HL-60 (cell line): Measurements from ENCODE around the gene ADGRG1.

Source experiments
- DNase-seq, 2 experiments: peaks; one replicate each; pipeline ENCODE4 v3.0.0-alpha.2; 2010 to 2020; ENCODE audit warnings: low read depth in 1 of 2, low spot score in 1 of 2
- H3K27ac ChIP-seq: fragments of 250-450 bp; sonication (Bioruptor Pico); replicated peaks from 2 replicates; pipeline ENCODE4 v1.5.1; 2020; ENCODE audit warnings: mild to moderate bottlenecking, moderate library complexity
- H3K27me3 ChIP-seq: fragments of 250-450 bp; sonication (Bioruptor Pico); 2 replicates; pipeline ENCODE4 v1.5.1; 2021; ENCODE audit warnings: mild to moderate bottlenecking, moderate library complexity; ENCODE audit not compliant: insufficient read depth, poor library complexity, severe bottlenecking
- H3K4me3 ChIP-seq: replicated peaks from 2 replicates; pipeline ENCODE4 v1.5.1; 2011; ENCODE audit warnings: mild to moderate bottlenecking, control low read depth, low read length; ENCODE audit not compliant: insufficient read depth
- CTCF ChIP-seq: IDR thresholded peaks from one replicate; pipeline ENCODE4 v1.5.1; 2011; ENCODE audit warnings: low read length, control low read depth, inconsistent platforms; ENCODE audit not compliant: insufficient read depth
- GABPA ChIP-seq: IDR thresholded peaks from 2 replicates; pipeline ENCODE4 v1.6.1; 2012; ENCODE audit warnings: low read depth
- POLR2AphosphoS5 ChIP-seq: IDR thresholded peaks from 2 replicates; pipeline ENCODE4 v1.6.1; 2012; ENCODE audit warnings: low read depth
- REST ChIP-seq: IDR thresholded peaks from 2 replicates; pipeline ENCODE4 v1.6.1; 2012; ENCODE audit warnings: low read depth; ENCODE audit not compliant: insufficient replicate concordance
- SPI1 ChIP-seq: IDR thresholded peaks from 2 replicates; pipeline ENCODE4 v1.6.1; 2012; ENCODE audit warnings: low read depth, mild to moderate bottlenecking, borderline replicate concordance

ADGRG1 gene

GRCh38 chr16:57664662-57665025 lies 36.2 kb downstream of the ADGRG1 start:
- Histone ChIP-seq H3K27ac (no peak overlapping the region), H3K4me3 (no peak overlapping the region), H3K27me3 (no peaks in the 10 kb centered on the region)
- TF ChIP-seq REST, result no peak
- TF ChIP-seq CTCF, result no peak
- TF ChIP-seq GABPA, result no peak
- no peak for TF ChIP-seq POLR2AphosphoS5
- no peak for TF ChIP-seq SPI1
- no peak for DNase-seq

- TF ChIP-seq REST (no peak), SPI1 (no peak), GABPA (no peak), CTCF (no peak), POLR2AphosphoS5 (no peak)
- no peak for DNase-seq
- Histone ChIP-seq H3K27ac (no peak overlapping the region), H3K27me3 (no peaks in the 10 kb centered on the region), H3K4me3 (no peak overlapping the region)
Measured at GRCh38 chr16:57665541-57665940, 37.1 kb downstream of the ADGRG1 start.

- H3K27ac ChIP-seq, result peak overlapping the region; percentile 80
- H3K27me3 ChIP-seq, result no peaks in the 10 kb centered on the region
- DNase-seq, result no peak
- no peak overlapping the region for H3K4me3 ChIP-seq
- TF ChIP-seq CTCF, result no peak
- no peak for TF ChIP-seq REST
- no peak for TF ChIP-seq SPI1
- TF ChIP-seq GABPA, result no peak
- TF ChIP-seq POLR2AphosphoS5, result no peak
Measured at GRCh38 chr16:57666353-57667047, 38.1 kb downstream of the ADGRG1 start.
